B cell (primary cell): ENCODE measurements around the gene MLH3. TPM values are rescaled to one million over a fixed set of nuclear protein-coding genes. Genes with fewer than 3 reads are reported as not detected.

Experiments used
- ATAC-seq: fragments of 200-7000 bp; cut with Tn5 transposase; one replicate; pipeline ENCODE4 v1.10.0; 2021; ENCODE audit warnings: low read depth, mild to moderate bottlenecking, moderate number of reproducible peaks, moderate library complexity
- CTCF ChIA-PET: fragments of 350-600 bp; sonication (Branson Sonifier 250); formaldehyde crosslinking; loops from one replicate; lab custom pipeline; 2021; ENCODE audit warnings: antibody characterized with exemption, inconsistent platforms; lab: Charles Lee
- POLR2A ChIA-PET: fragments of 350-600 bp; sonication (Branson Sonifier 250); formaldehyde crosslinking; loops from one replicate; lab custom pipeline; 2021; ENCODE audit warnings: antibody characterized with exemption; lab: Charles Lee
- DNase-seq: peaks from one replicate; pipeline ENCODE4 v3.0.0; 2013
- H2AFZ ChIP-seq: 2 replicates; pipeline ENCODE4 v1.6.1; 2012; ENCODE audit warnings: mild to moderate bottlenecking, low read depth, low read length; ENCODE audit not compliant: insufficient read depth, poor library complexity, severe bottlenecking
- H3K27ac ChIP-seq, 2 donors: 1 replicate in 1 of 2; 2 replicates in 1 of 2; pipeline ENCODE4 v1.5.1; 2012 to 2013; ENCODE audit warnings: low read length in 2 of 2, mild to moderate bottlenecking in 2 of 2, moderate library complexity in 1 of 2
- H3K27me3 ChIP-seq, 4 experiments: fragments of 200-600 bp in 1 of 4; sonication (generic) in 1 of 4; replicated peaks in 1 of 4; 1 replicate in 2 of 4; 2 replicates in 2 of 4; pipeline versions ENCODE4 v1.6.1 to v1.7.0; 2013 to 2016; ENCODE audit warnings: low read length in 3 of 4, mild to moderate bottlenecking in 2 of 4, mixed read lengths in 1 of 4, moderate library complexity in 1 of 4; ENCODE audit not compliant: insufficient read depth in 4 of 4, control insufficient read depth in 3 of 4; ENCODE audit errors: control extremely low read depth in 1 of 4
- H3K36me3 ChIP-seq, 2 experiments: replicated peaks in 1 of 2; 1 replicate in 1 of 2; 2 replicates in 1 of 2; pipeline versions ENCODE4 v1.6.1 to v1.7.1; 2013; ENCODE audit warnings: low read length in 1 of 2; ENCODE audit not compliant: insufficient read depth in 2 of 2, control insufficient read depth in 1 of 2; ENCODE audit errors: control extremely low read depth in 1 of 2, extremely low read depth in 1 of 2
- H3K4me1 ChIP-seq, 2 donors: fragments of 200-600 bp in 1 of 2; sonication (generic) in 1 of 2; 1 replicate in 1 of 2; 2 replicates in 1 of 2; pipeline versions ENCODE4 v1.5.1 to v1.6.1; 2013 to 2017; ENCODE audit warnings: low read length in 2 of 2; ENCODE audit not compliant: control insufficient read depth in 2 of 2, insufficient read depth in 2 of 2
- H3K4me2 ChIP-seq: replicated peaks from 2 replicates; pipeline ENCODE3; 2012; ENCODE audit warnings: mild to moderate bottlenecking, low read depth, low read length; ENCODE audit not compliant: poor library complexity, severe bottlenecking
- H3K4me3 ChIP-seq, 5 experiments: fragments of 200-600 bp in 1 of 5; sonication (generic) in 1 of 5; 1 replicate in 3 of 5; 2 replicates in 2 of 5; pipeline versions ENCODE4 v1.5.1 to v1.7.0; 2011 to 2016; ENCODE audit warnings: low read length in 4 of 5, mild to moderate bottlenecking in 4 of 5, low read depth in 2 of 5, control low read depth in 1 of 5, moderate library complexity in 1 of 5; ENCODE audit not compliant: insufficient read depth in 1 of 5; ENCODE audit errors: control extremely low read depth in 1 of 5, extremely low read depth in 1 of 5
- H3K79me2 ChIP-seq: fragments of 200-600 bp; sonication (generic); one replicate; pipeline ENCODE4 v1.6.0; 2016; ENCODE audit warnings: low read length; ENCODE audit not compliant: control insufficient read depth, insufficient read depth
- H3K9ac ChIP-seq: fragments of 200-600 bp; sonication (generic); 2 replicates; pipeline ENCODE4 v1.6.1; 2017; ENCODE audit warnings: mild to moderate bottlenecking, low read length, moderate library complexity
- H3K9me3 ChIP-seq, 3 donors: one replicate each; pipeline versions ENCODE4 v1.6.1 to v1.7.1; 2013; ENCODE audit warnings: low read length in 2 of 3; ENCODE audit not compliant: control insufficient read depth in 2 of 3, insufficient read depth in 1 of 3; ENCODE audit errors: control extremely low read depth in 1 of 3
- H4K20me1 ChIP-seq: 2 replicates; pipeline ENCODE4 v1.6.0; 2012; ENCODE audit warnings: mild to moderate bottlenecking, low read length; ENCODE audit not compliant: insufficient read depth, control insufficient read depth, poor library complexity, severe bottlenecking
- H3K27ac Mint-ChIP-seq: one replicate; pipeline ENCODE4 v1.8.0; 2021; ENCODE audit warnings: mixed read lengths
- H3K27me3 Mint-ChIP-seq: one replicate; pipeline ENCODE4 v1.8.0; 2021; ENCODE audit warnings: mixed read lengths
- H3K4me1 Mint-ChIP-seq: one replicate; pipeline ENCODE4 v1.8.0; 2021; ENCODE audit warnings: mixed read lengths
- H3K4me3 Mint-ChIP-seq: one replicate; pipeline ENCODE4 v1.8.0; 2021; ENCODE audit warnings: mixed read lengths
- H3K9me3 Mint-ChIP-seq: one replicate; pipeline ENCODE4 v1.8.0; 2022; ENCODE audit warnings: mixed read lengths; ENCODE audit not compliant: insufficient read depth
- EZH2 ChIP-seq: IDR thresholded peaks from 2 replicates; pipeline ENCODE4 v1.6.1; 2012; ENCODE audit warnings: borderline replicate concordance, low read depth, mild to moderate bottlenecking, moderate library complexity, low read length; ENCODE audit not compliant: insufficient read depth, poor library complexity, severe bottlenecking
- WGBS: methylation state at CpG from one replicate; pipeline ENCODE4 v1.1.5; 2013; ENCODE audit warnings: missing lambda C conversion rate; ENCODE audit not compliant: insufficient coverage; 5-methylcytosine and 5-hydroxymethylcytosine counted together
- intact Hi-C: fragments of 100-400 bp; cut with micrococcal nuclease; formaldehyde crosslinking; loops from one replicate; pipeline ENCODE4 v1.10.0; 2022
- polyA plus RNA-seq: library from polyadenylated mRNA; depleted of rRNA; stranded (reverse); fragments of >200 nt; gene quantifications from 2 replicates; pipeline ENCODE4 v1.2.3, GENCODE V29; 2012
- total RNA-seq, 2 donors: library from RNA; stranded (reverse); fragments of 120-200 nt in 1 of 2; gene quantifications; 1 replicate in 1 of 2; 2 replicates in 1 of 2; pipeline versions ENCODE4 v1.2.3 to v1.2.4, GENCODE V29; 2013 to 2022
- TF ChIP-seq, protein P1 (sequence below): fragments of 200-600 bp; IDR thresholded peaks from one replicate; pipeline ENCODE4 v1.8.0; 2022; ENCODE audit warnings: antibody characterized with exemption, mild to moderate bottlenecking

The MLH3 gene
- total and polyA plus RNA-seq, 2 donors (not counting 1 experiment from before 2014, with no cell fraction given) = 6.7 to 19.9 TPM

DNA sequence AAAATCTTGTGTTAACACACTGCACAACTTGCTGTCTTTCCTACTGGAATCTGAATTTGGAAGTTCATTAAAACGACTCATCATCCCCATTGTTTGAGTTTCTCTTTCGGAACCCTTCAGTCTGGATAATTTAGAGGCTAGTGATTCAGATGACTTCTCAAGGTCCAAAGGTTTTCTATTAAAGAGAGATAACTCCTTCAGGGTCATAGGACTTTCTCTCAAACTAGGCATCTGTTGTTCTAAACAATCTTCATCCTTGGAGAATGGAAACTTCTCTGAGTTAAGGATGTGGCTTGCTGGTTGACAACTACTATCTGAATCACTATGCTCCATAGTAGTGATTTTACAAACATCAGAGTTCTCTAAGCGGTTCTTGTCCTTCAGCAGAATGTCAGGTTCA is 4.4 kb downstream of the MLH3 start:
- Histone ChIP-seq H3K4me1 (peaks cover 9 to 10% of the 10 kb centered on the region in 2 donors), H2AFZ (no peak overlapping the region), H3K4me2 (no peak overlapping the region), H4K20me1 (no peaks in the 10 kb centered on the region), H3K9ac (no peak overlapping the region), H3K79me2 (peaks cover 22% of the 10 kb centered on the region), H3K4me3 (no peak overlapping the region), H3K27me3 (no peaks in the 10 kb centered on the region), H3K9me3 (no peaks in the 10 kb centered on the region), H3K36me3 (peaks cover 0 to 3% of the 10 kb centered on the region in 2 experiments), H3K27ac (no peak overlapping the region)
- Mint-ChIP-seq H3K27ac (no peak overlapping the region), H3K4me1 (peaks cover 27% of the 10 kb centered on the region), H3K9me3 (no peaks in the 10 kb centered on the region), H3K4me3 (no peak overlapping the region), H3K27me3 (no peaks in the 10 kb centered on the region)
- POLR2A ChIA-PET = no interaction called here
- CTCF ChIA-PET = no interaction called here
- intact Hi-C loops = no loop called here
- TF ChIP-seq EZH2 = no peak
- TF ChIP-seq, protein P1, sequence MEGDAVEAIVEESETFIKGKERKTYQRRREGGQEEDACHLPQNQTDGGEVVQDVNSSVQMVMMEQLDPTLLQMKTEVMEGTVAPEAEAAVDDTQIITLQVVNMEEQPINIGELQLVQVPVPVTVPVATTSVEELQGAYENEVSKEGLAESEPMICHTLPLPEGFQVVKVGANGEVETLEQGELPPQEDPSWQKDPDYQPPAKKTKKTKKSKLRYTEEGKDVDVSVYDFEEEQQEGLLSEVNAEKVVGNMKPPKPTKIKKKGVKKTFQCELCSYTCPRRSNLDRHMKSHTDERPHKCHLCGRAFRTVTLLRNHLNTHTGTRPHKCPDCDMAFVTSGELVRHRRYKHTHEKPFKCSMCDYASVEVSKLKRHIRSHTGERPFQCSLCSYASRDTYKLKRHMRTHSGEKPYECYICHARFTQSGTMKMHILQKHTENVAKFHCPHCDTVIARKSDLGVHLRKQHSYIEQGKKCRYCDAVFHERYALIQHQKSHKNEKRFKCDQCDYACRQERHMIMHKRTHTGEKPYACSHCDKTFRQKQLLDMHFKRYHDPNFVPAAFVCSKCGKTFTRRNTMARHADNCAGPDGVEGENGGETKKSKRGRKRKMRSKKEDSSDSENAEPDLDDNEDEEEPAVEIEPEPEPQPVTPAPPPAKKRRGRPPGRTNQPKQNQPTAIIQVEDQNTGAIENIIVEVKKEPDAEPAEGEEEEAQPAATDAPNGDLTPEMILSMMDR = no peak
- ATAC-seq = no peak
- no peak for DNase-seq
- WGBS = no CpG with 5 or more reads among the region's 3 CpGs

DNA sequence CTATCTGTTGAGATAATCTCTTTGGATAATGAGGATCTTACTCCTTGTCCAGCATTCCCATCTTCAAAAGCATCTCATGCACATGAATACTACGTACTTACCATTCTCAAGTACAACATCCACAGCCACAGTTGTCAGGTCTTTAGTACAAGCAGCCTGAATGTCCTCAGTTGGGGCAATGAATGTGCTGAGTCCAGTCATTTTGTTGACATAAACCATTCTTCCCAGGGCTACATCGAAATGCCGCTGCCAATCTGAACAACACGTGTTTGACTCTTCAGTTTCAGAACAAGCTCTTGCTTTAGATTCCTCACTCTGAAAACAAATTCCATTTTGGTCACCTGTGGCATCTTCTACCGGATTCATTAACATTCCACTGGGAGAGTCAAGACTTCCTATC is 5.0 kb downstream of the MLH3 start:
- H3K79me2 ChIP-seq = peaks cover 21% of the 10 kb centered on the region
- intact Hi-C loops = no loop called here
- ChIA-PET CTCF (no interaction called here), POLR2A (no interaction called here)
- H3K27me3 ChIP-seq = no peaks in the 10 kb centered on the region
- H2AFZ ChIP-seq = no peak overlapping the region
- H4K20me1 ChIP-seq = no peaks in the 10 kb centered on the region
- DNase-seq = no peak
- TF ChIP-seq EZH2 = no peak
- TF ChIP-seq, protein P1 = no peak
- WGBS = 94% methylated on average over 5 of the region's 5 CpGs
- no peak overlapping the region for H3K4me3 ChIP-seq
- Mint-ChIP-seq H3K9me3 (no peaks in the 10 kb centered on the region), H3K27me3 (no peaks in the 10 kb centered on the region), H3K27ac (no peak overlapping the region), H3K4me1 (peaks cover 23% of the 10 kb centered on the region), H3K4me3 (no peak overlapping the region)
- no peaks in the 10 kb centered on the region for H3K9me3 ChIP-seq
- no peak overlapping the region for H3K9ac ChIP-seq
- H3K27ac ChIP-seq = no peak overlapping the region
- no peak overlapping the region for H3K4me2 ChIP-seq
- ATAC-seq = no peak
- H3K4me1 ChIP-seq = peaks cover 7 to 9% of the 10 kb centered on the region in 2 donors
- H3K36me3 ChIP-seq = peaks cover 0 to 7% of the 10 kb centered on the region in 2 experiments
